ENCODE data around the gene NSMF. TPM values are rescaled to one million over a fixed set of nuclear protein-coding genes. Genes with fewer than 3 reads are reported as not detected.

NSMF gene
- total and polyA plus RNA-seq, 2 experiments from 2014 or later, result 20.3 to 103 TPM

DNA sequence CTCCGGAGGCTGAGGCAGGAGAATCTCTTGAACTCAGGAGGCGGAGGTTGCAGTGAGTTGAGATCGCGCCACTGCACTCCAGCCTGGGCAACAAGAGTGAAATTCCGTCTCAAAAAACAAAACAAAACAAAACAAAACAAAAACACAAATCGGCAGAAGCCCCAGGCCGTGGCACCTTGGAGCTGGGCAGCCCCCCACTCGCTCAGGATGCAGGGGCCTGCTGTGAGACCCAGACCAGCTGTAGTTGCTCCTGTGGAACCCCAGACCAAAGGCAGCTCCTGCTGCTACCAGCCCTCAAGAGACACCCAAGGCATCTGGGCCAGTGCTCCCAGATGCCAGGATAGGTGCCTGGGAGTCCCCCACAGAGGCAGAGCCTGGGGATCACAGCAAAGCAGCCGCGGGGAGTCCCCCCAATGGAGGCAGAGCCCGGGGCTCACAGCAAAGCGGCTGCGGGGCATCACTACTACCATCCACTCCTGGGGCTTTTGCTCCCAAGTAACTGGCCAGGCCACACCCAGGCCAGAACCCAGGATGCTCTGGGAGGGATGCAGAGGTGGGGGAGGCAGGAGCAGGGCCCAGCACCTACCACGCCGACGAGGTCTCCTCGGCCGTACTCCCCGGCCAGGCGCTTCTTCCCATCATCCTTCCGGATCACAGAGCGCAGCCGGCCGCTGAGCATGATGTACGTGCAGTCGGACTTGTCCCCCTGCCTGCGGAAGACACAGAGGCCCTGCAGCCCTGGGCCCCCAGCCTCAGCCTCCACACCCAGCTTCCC lies 37.7 kb upstream of the NSMF start (continued):
- TF ChIP-seq ZNF331 (CRISPR knock-in tag; IDR thresholded peaks at IDR 0.05; ENCODE audit: low read depth) (no peak), REST (IDR thresholded peaks at IDR 0.05; ENCODE audit: unreplicated experiment) (no peak)

- DNase-seq (ENCODE audit: low spot score) (no peak), ATAC-seq (no peak)
- no peak overlapping the region for H3K4me3 ChIP-seq
- peaks cover 36% of the 10 kb centered on the region for H3K9me3 Mint-ChIP-seq
- H3K36me3 Mint-ChIP-seq (ENCODE audit: low read depth), result peaks cover 6% of the 10 kb centered on the region
- no peaks in the 10 kb centered on the region for H4K20me1 ChIP-seq (replicated peaks; ENCODE audit: insufficient read depth)
- H3K27me3 Mint-ChIP-seq (ENCODE audit: insufficient read depth, low read depth, poor library complexity), result peaks cover 10% of the 10 kb centered on the region
- no peaks in the 10 kb centered on the region for H3K27me3 ChIP-seq (ENCODE audit: insufficient read depth)
- H3K4me1 Mint-ChIP-seq, result no peaks in the 10 kb centered on the region; the same call in 2 of the 3 replicates
- no peaks in the 10 kb centered on the region for H3F3A ChIP-seq (replicated peaks; ENCODE audit: low read depth)
- no peak overlapping the region for H2AFZ ChIP-seq
- H3K27ac ChIP-seq (ENCODE audit: low read depth), result no peak overlapping the region
- H3K4me2 ChIP-seq, result no peak overlapping the region
- no peaks in the 10 kb centered on the region for H3K36me3 ChIP-seq (ENCODE audit: insufficient read depth)
- H3K27ac Mint-ChIP-seq, result no peak overlapping the region
- no peak overlapping the region for H3K4me3 Mint-ChIP-seq
- H3K79me2 ChIP-seq (replicated peaks; ENCODE audit: insufficient read depth), result no peaks in the 10 kb centered on the region
- no peaks in the 10 kb centered on the region for H3K9me2 ChIP-seq (ENCODE audit: insufficient read depth)
- H3K4me1 ChIP-seq (ENCODE audit: insufficient read depth), result no peaks in the 10 kb centered on the region
- no peak for TF ChIP-seq JUNB (IDR thresholded peaks at IDR 0.05; ENCODE audit: unreplicated experiment)
- TF ChIP-seq EZH2phosphoT487 (IDR thresholded peaks at IDR 0.05; ENCODE audit: unreplicated experiment), result no peak
- TF ChIP-seq ZNF331 (CRISPR knock-in tag; IDR thresholded peaks at IDR 0.05; ENCODE audit: low read depth), result no peak
- no peak for TF ChIP-seq POLR2AphosphoS5 (IDR thresholded peaks at IDR 0.05; ENCODE audit: low read depth)
- no peak for TF ChIP-seq REST (IDR thresholded peaks at IDR 0.05; ENCODE audit: unreplicated experiment)
- TF ChIP-seq, protein P1, sequence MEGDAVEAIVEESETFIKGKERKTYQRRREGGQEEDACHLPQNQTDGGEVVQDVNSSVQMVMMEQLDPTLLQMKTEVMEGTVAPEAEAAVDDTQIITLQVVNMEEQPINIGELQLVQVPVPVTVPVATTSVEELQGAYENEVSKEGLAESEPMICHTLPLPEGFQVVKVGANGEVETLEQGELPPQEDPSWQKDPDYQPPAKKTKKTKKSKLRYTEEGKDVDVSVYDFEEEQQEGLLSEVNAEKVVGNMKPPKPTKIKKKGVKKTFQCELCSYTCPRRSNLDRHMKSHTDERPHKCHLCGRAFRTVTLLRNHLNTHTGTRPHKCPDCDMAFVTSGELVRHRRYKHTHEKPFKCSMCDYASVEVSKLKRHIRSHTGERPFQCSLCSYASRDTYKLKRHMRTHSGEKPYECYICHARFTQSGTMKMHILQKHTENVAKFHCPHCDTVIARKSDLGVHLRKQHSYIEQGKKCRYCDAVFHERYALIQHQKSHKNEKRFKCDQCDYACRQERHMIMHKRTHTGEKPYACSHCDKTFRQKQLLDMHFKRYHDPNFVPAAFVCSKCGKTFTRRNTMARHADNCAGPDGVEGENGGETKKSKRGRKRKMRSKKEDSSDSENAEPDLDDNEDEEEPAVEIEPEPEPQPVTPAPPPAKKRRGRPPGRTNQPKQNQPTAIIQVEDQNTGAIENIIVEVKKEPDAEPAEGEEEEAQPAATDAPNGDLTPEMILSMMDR (conservative IDR thresholded peaks at IDR 0.05; ENCODE audit: low read depth in 2 of 2), result no peak
Measured at GRCh38 chr9:137494550-137495351, 35.6 kb upstream of the NSMF start.
